Activated T-cell treated with anti-CD3 and anti-CD28 coated beads, Interleukin-2, amount 50 U/mL, for 24 hours (primary cell): ENCODE measurements around the gene ZNF474.

Source experiments
- DNase-seq: peaks from one replicate; pipeline ENCODE4 v3.0.0-alpha.2; 2020
- H3K27ac Mint-ChIP-seq: 2 replicates; pipeline ENCODE4 v1.8.0; 2020; ENCODE audit warnings: mild to moderate bottlenecking, mixed read lengths
- H3K27me3 Mint-ChIP-seq: 2 replicates; pipeline ENCODE4 v1.8.0; 2020; ENCODE audit warnings: mixed read lengths
- H3K36me3 Mint-ChIP-seq: 2 replicates; pipeline ENCODE4 v1.8.0; 2020; ENCODE audit warnings: low read depth, mixed read lengths
- H3K4me1 Mint-ChIP-seq: 2 replicates; pipeline ENCODE4 v1.8.0; 2020; ENCODE audit warnings: low read depth, mixed read lengths
- H3K4me3 Mint-ChIP-seq: 2 replicates; pipeline ENCODE4 v1.8.0; 2020; ENCODE audit warnings: mild to moderate bottlenecking, moderate library complexity, mixed read lengths
- H3K9me3 Mint-ChIP-seq: 2 replicates; pipeline ENCODE4 v1.8.0; 2020; ENCODE audit warnings: mixed read lengths

The ZNF474 gene

DNA sequence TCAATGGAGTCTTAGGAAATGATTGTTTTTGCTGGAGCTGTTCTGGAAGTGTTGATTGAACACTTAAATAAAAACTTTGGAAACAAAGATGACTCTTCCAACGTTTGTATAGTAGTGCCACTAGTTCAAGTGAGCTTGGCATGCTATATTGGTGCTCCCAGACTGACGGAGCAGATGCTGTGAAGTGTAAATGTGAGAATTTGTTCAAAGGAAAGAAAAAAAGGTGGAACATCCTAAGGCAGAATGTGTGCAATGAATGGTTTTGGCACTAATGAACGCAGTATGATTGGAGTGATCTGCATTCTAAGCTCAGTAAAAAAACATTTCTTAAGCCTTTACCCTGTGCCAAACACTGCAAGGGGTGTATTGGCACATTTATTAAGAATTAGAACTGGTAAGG, 69.8 kb downstream of the ZNF474 start:
- no peak for DNase-seq
- no peaks in the 10 kb centered on the region for H3K9me3 Mint-ChIP-seq
- H3K4me1 Mint-ChIP-seq = no peaks in the 10 kb centered on the region
- H3K27ac Mint-ChIP-seq = no peak overlapping the region
- H3K36me3 Mint-ChIP-seq = no peaks in the 10 kb centered on the region
- H3K27me3 Mint-ChIP-seq = peaks cover 1% of the 10 kb centered on the region
- H3K4me3 Mint-ChIP-seq = no peak overlapping the region

GRCh38 chr5:122200450-122200849, 71.1 kb downstream of the ZNF474 start:
- Mint-ChIP-seq H3K4me1 (no peaks in the 10 kb centered on the region), H3K36me3 (no peaks in the 10 kb centered on the region), H3K4me3 (no peak overlapping the region), H3K27me3 (no peaks in the 10 kb centered on the region), H3K9me3 (no peaks in the 10 kb centered on the region), H3K27ac (no peak overlapping the region)
- DNase-seq = no peak

- Mint-ChIP-seq H3K27ac (no peak overlapping the region), H3K36me3 (no peaks in the 10 kb centered on the region), H3K4me1 (no peaks in the 10 kb centered on the region), H3K27me3 (no peaks in the 10 kb centered on the region), H3K4me3 (no peak overlapping the region), H3K9me3 (no peaks in the 10 kb centered on the region)
- DNase-seq = no peak
Observed at GRCh38 chr5:122200865-122201264, 71.5 kb downstream of the ZNF474 start.

GRCh38 chr5:122201365-122201764, 72.0 kb downstream of the ZNF474 start:
- no peak overlapping the region for H3K4me3 Mint-ChIP-seq
- DNase-seq = no peak
- no peaks in the 10 kb centered on the region for H3K4me1 Mint-ChIP-seq
- no peaks in the 10 kb centered on the region for H3K9me3 Mint-ChIP-seq
- no peak overlapping the region for H3K27ac Mint-ChIP-seq
- no peaks in the 10 kb centered on the region for H3K27me3 Mint-ChIP-seq
- H3K36me3 Mint-ChIP-seq = no peaks in the 10 kb centered on the region

- H3K27ac Mint-ChIP-seq = no peak overlapping the region
- no peak overlapping the region for H3K4me3 Mint-ChIP-seq
- H3K27me3 Mint-ChIP-seq = no peaks in the 10 kb centered on the region
- no peak for DNase-seq
- H3K9me3 Mint-ChIP-seq = no peaks in the 10 kb centered on the region
- H3K36me3 Mint-ChIP-seq = no peaks in the 10 kb centered on the region
- no peaks in the 10 kb centered on the region for H3K4me1 Mint-ChIP-seq
Observed at GRCh38 chr5:122202952-122203351, 73.6 kb downstream of the ZNF474 start.
